ENCODE measurements around the gene PRKG1. TPM values are rescaled to one million over a fixed set of nuclear protein-coding genes. Genes with fewer than 3 reads are reported as not detected.

Gene PRKG1
- total RNA-seq, 6 experiments from 2014 or later, result 1.1 to 2.0 (median 1.3) TPM

GRCh38 chr10:51301644-51302043 lies 227.4 kb downstream of the PRKG1 start:
- H3K36me3 ChIP-seq, result no peaks in the 10 kb centered on the region
- intact Hi-C loops (cut with DNase I), result no loop called here
- no peak for DNase-seq
- WGBS (ENCODE audit: insufficient coverage, low coverage, low lambda C conversion rate, missing lambda C conversion rate), result 25% methylated on average over 4 of the region's 5 CpGs
- no peaks in the 10 kb centered on the region for H3K9me3 ChIP-seq
- no peak for TF ChIP-seq CTCF (IDR thresholded peaks at IDR 0.05)
- TF ChIP-seq POLR2A (IDR thresholded peaks at IDR 0.05), result no peak
- ATAC-seq, result peak in 1 of 4 donors; percentile 21
- no peaks in the 10 kb centered on the region for H3K27me3 ChIP-seq
- H3K27ac ChIP-seq, result peak overlapping the region in 1 of 3 donors; percentile 18
- no peak overlapping the region for H3K4me3 ChIP-seq
- no peaks in the 10 kb centered on the region for H3K4me1 ChIP-seq

GRCh38 chr10:51302316-51302715 lies 228.0 kb downstream of the PRKG1 start:
- Histone ChIP-seq H3K36me3 (no peaks in the 10 kb centered on the region), H3K4me1 (no peaks in the 10 kb centered on the region), H3K27me3 (no peaks in the 10 kb centered on the region), H3K9me3 (no peaks in the 10 kb centered on the region), H3K4me3 (no peak overlapping the region), H3K27ac (peak overlapping the region in 1 of 3 donors; percentile 17)
- TF ChIP-seq POLR2A (IDR thresholded peaks at IDR 0.05) (no peak), CTCF (IDR thresholded peaks at IDR 0.05) (no peak)
- DNase-seq, result no peak
- no peak for ATAC-seq
- 40% methylated on average over 1 of the region's 1 CpG for WGBS (ENCODE audit: insufficient coverage, low coverage, low lambda C conversion rate, missing lambda C conversion rate)
- intact Hi-C loops (cut with DNase I), result no loop called here

- TF ChIP-seq POLR2A (IDR thresholded peaks at IDR 0.05) (no peak), CTCF (IDR thresholded peaks at IDR 0.05) (no peak)
- Histone ChIP-seq H3K4me3 (no peak overlapping the region), H3K4me1 (no peaks in the 10 kb centered on the region), H3K27ac (no peak overlapping the region), H3K36me3 (no peaks in the 10 kb centered on the region), H3K9me3 (no peaks in the 10 kb centered on the region), H3K27me3 (no peaks in the 10 kb centered on the region)
- DNase-seq, result no peak
- 36% methylated on average over 1 of the region's 1 CpG for WGBS (ENCODE audit: insufficient coverage, low coverage, low lambda C conversion rate, missing lambda C conversion rate)
- ATAC-seq, result no peak
- intact Hi-C loops (cut with DNase I), result no loop called here
Observed at GRCh38 chr10:51308116-51308515, 233.8 kb downstream of the PRKG1 start.

GRCh38 chr10:51311228-51311627 lies 236.9 kb downstream of the PRKG1 start:
- no peak for ATAC-seq
- H3K36me3 ChIP-seq, result no peaks in the 10 kb centered on the region
- H3K4me1 ChIP-seq, result no peaks in the 10 kb centered on the region
- intact Hi-C loops (cut with DNase I), result no loop called here
- H3K4me3 ChIP-seq, result no peak overlapping the region
- TF ChIP-seq CTCF (IDR thresholded peaks at IDR 0.05), result no peak
- TF ChIP-seq POLR2A (IDR thresholded peaks at IDR 0.05), result no peak
- no peaks in the 10 kb centered on the region for H3K27me3 ChIP-seq
- H3K27ac ChIP-seq, result no peak overlapping the region
- DNase-seq, result no peak
- 48% methylated on average over 2 of the region's 2 CpGs for WGBS (ENCODE audit: insufficient coverage, low coverage, low lambda C conversion rate, missing lambda C conversion rate)
- H3K9me3 ChIP-seq, result no peaks in the 10 kb centered on the region

- no peaks in the 10 kb centered on the region for H3K36me3 ChIP-seq
- ATAC-seq, result no peak
- 56% methylated on average over 2 of the region's 2 CpGs for WGBS (ENCODE audit: insufficient coverage, low coverage, low lambda C conversion rate, missing lambda C conversion rate)
- no peak overlapping the region for H3K4me3 ChIP-seq
- H3K4me1 ChIP-seq, result no peaks in the 10 kb centered on the region
- TF ChIP-seq CTCF (IDR thresholded peaks at IDR 0.05), result no peak
- H3K9me3 ChIP-seq, result no peaks in the 10 kb centered on the region
- intact Hi-C loops (cut with DNase I), result no loop called here
- H3K27me3 ChIP-seq, result no peaks in the 10 kb centered on the region
- no peak overlapping the region for H3K27ac ChIP-seq
- DNase-seq, result no peak
Observed at GRCh38 chr10:51312817-51313216, 238.5 kb downstream of the PRKG1 start.
